HepG2 (cell line): ENCODE results near the gene NAT14. TPM values are rescaled to one million over a fixed set of nuclear protein-coding genes. Genes with fewer than 3 reads are reported as not detected.

ENCODE experiments used
- ARNTL ChIP-seq: sonication (generic); formaldehyde crosslinking; IDR thresholded peaks from 2 replicates; pipeline ENCODE4 v1.4.0; 2020; ENCODE audit warnings: mild to moderate bottlenecking, missing genetic modification reagents
- ATF2 ChIP-seq: sonication (generic); formaldehyde crosslinking; IDR thresholded peaks from 2 replicates; pipeline ENCODE4 v1.4.0; 2020; ENCODE audit warnings: missing genetic modification reagents
- DNMT1 ChIP-seq: sonication (generic); formaldehyde crosslinking; IDR thresholded peaks from 2 replicates; pipeline ENCODE4 v1.5.1; 2020; ENCODE audit warnings: mild to moderate bottlenecking, missing genetic modification reagents
- DRAP1 ChIP-seq: IDR thresholded peaks from 2 replicates; pipeline ENCODE4 v1.6.1; 2016; ENCODE audit warnings: missing genetic modification reagents, missing compliant biosample characterization
- IRF9 ChIP-seq: sonication (generic); formaldehyde crosslinking; IDR thresholded peaks from 2 replicates; pipeline ENCODE4 v1.8.0; 2022; ENCODE audit warnings: missing genetic modification reagents, mild to moderate bottlenecking, borderline replicate concordance
- MIER2 ChIP-seq: IDR thresholded peaks from 2 replicates; pipeline ENCODE4 v1.6.1; 2016; ENCODE audit warnings: missing biosample characterization, missing genetic modification reagents
- RFXAP ChIP-seq: sonication (generic); formaldehyde crosslinking; IDR thresholded peaks from 2 replicates; pipeline ENCODE4 v1.4.0; 2020; ENCODE audit warnings: missing genetic modification reagents, borderline replicate concordance
- RORA ChIP-seq: sonication (generic); formaldehyde crosslinking; IDR thresholded peaks from 2 replicates; pipeline ENCODE4 v1.5.0; 2020; ENCODE audit warnings: mild to moderate bottlenecking, missing genetic modification reagents, moderate library complexity
- SOX5 ChIP-seq: IDR thresholded peaks from 2 replicates; pipeline ENCODE4 v1.6.1; 2016; ENCODE audit warnings: borderline replicate concordance
- ZBTB39 ChIP-seq: sonication (generic); formaldehyde crosslinking; IDR thresholded peaks from 2 replicates; pipeline ENCODE4 v1.5.0; 2020; ENCODE audit warnings: missing genetic modification reagents
- ZBTB49 ChIP-seq: sonication (generic); formaldehyde crosslinking; IDR thresholded peaks from 2 replicates; pipeline ENCODE4 v1.4.0; 2020; ENCODE audit warnings: missing genetic modification reagents, borderline replicate concordance
- ZC3H13 ChIP-seq: sonication (generic); formaldehyde crosslinking; IDR thresholded peaks from 2 replicates; pipeline ENCODE4 v1.8.1; 2023; ENCODE audit warnings: mild to moderate bottlenecking, missing genetic modification reagents, moderate library complexity
- ZHX1 ChIP-seq: sonication (generic); formaldehyde crosslinking; IDR thresholded peaks from 2 replicates; pipeline ENCODE4 v1.8.1; 2022; ENCODE audit warnings: low read depth, mild to moderate bottlenecking, missing genetic modification reagents
- ZNF101 ChIP-seq: sonication (generic); formaldehyde crosslinking; IDR thresholded peaks from 2 replicates; pipeline ENCODE4 v1.4.0; 2020; ENCODE audit warnings: mild to moderate bottlenecking, low read depth, missing genetic modification reagents, borderline replicate concordance
- ZNF44 ChIP-seq: sonication (generic); formaldehyde crosslinking; IDR thresholded peaks from 2 replicates; pipeline ENCODE4 v1.5.1; 2020; ENCODE audit warnings: mild to moderate bottlenecking, missing genetic modification reagents
- ZNF546 ChIP-seq: sonication (generic); formaldehyde crosslinking; conservative IDR thresholded peaks from 2 replicates; pipeline ENCODE4 v1.8.1; 2023; ENCODE audit warnings: mild to moderate bottlenecking, missing genetic modification reagents
- ZSCAN12 ChIP-seq: sonication (generic); formaldehyde crosslinking; IDR thresholded peaks from 2 replicates; pipeline ENCODE4 v1.9.0; 2021; ENCODE audit warnings: mild to moderate bottlenecking, missing genetic modification reagents
- ZSCAN20 ChIP-seq: sonication (generic); formaldehyde crosslinking; IDR thresholded peaks from 2 replicates; pipeline ENCODE4 v1.4.0; 2020; ENCODE audit warnings: missing genetic modification reagents, mild to moderate bottlenecking, borderline replicate concordance
- polyA plus RNA-seq, 8 experiments: library from polyadenylated mRNA; depleted of rRNA in 3 of 8; stranded (reverse) in 7 of 8; unstranded in 1 of 8; fragments of >200 nt; fragmentation: Illumina TruSeq in 4 of 8; extraction: Trizol in 4 of 8; gene quantifications; 2 replicates each; pipeline versions ENCODE4 v1.2.1 to v1.2.3, GENCODE V29; 2011 to 2016; ENCODE audit warnings: low read depth in 4 of 8, missing spikeins in 1 of 8, mixed read lengths in 1 of 8; ENCODE audit not compliant: insufficient read depth in 1 of 8
- total RNA-seq, 5 experiments: library from RNA; depleted of rRNA; stranded (reverse); fragments of >200 nt; fragmentation: Illumina TruSeq; extraction: Trizol; gene quantifications; 2 replicates each; pipeline ENCODE4 v1.2.3, GENCODE V29; 2016; ENCODE audit warnings: low read depth in 1 of 5

NAT14 gene
- total and polyA plus RNA-seq, 2 of the 13 experiments (the other 11 are each of a cell fraction or from before 2014, with no cell fraction given), result 20.7 to 22.3 TPM

- no peak for TF ChIP-seq DNMT1 (CRISPR knock-in tag)
- peak; percentile 54; the same call in 1 of the 2 replicates for TF ChIP-seq RFXAP (CRISPR knock-in tag)
- no peak for TF ChIP-seq ZNF101 (CRISPR knock-in tag)
- peak; percentile 81 for TF ChIP-seq DRAP1 (CRISPR knock-in tag)
- 0 out of 2 replicates have a peak, but pooled peaks have one; percentile 34 for TF ChIP-seq ZBTB39 (CRISPR knock-in tag)
- TF ChIP-seq SOX5 (CRISPR knock-in tag), result peak; percentile 36; the same call in 1 of the 2 replicates
- TF ChIP-seq ZNF546 (CRISPR knock-in tag), result peak; percentile 46; the same call in 1 of the 2 replicates
- TF ChIP-seq ZSCAN12 (CRISPR knock-in tag), result 0 out of 2 replicates have a peak, but pooled peaks have one; percentile 34
- TF ChIP-seq ARNTL (CRISPR knock-in tag), result peak; percentile 98
- peak; percentile 63 for TF ChIP-seq ZC3H13 (CRISPR knock-in tag)
- TF ChIP-seq RORA (CRISPR knock-in tag), result no peak
- TF ChIP-seq ZNF44, result no peak
- TF ChIP-seq MIER2 (CRISPR knock-in tag), result no peak; the same call in 1 of the 2 replicates
- no peak for TF ChIP-seq ZHX1 (CRISPR knock-in tag)
- TF ChIP-seq ZBTB49 (CRISPR knock-in tag), result no peak
- TF ChIP-seq ATF2 (CRISPR knock-in tag), result peak; percentile 50; the same call in 1 of the 2 replicates
- TF ChIP-seq IRF9, result peak; percentile 70; the same call in 1 of the 2 replicates
- TF ChIP-seq ZSCAN20 (CRISPR knock-in tag), result 0 out of 2 replicates have a peak, but pooled peaks have one; percentile 64
Observed at GRCh38 chr19:55461259-55461973, 23.6 kb upstream of the NAT14 start, which contains the start of gene ISOC2 (continued).
